DMS153 treated with DMSO at 0.1 percent for 48 hours (cell line): ENCODE results near the gene KLHL1.
"Not testable (repeated sequence)": the region's sequence is repeated elsewhere in the genome, so short reads cannot be mapped to it uniquely, and the experiment has no call there.

Source experiments
- DNase-seq: peaks from one replicate; lab custom pipeline; 2025; ENCODE audit not compliant: unreplicated experiment; lab: John Stamatoyannopoulos, UW

The KLHL1 gene, protein sequence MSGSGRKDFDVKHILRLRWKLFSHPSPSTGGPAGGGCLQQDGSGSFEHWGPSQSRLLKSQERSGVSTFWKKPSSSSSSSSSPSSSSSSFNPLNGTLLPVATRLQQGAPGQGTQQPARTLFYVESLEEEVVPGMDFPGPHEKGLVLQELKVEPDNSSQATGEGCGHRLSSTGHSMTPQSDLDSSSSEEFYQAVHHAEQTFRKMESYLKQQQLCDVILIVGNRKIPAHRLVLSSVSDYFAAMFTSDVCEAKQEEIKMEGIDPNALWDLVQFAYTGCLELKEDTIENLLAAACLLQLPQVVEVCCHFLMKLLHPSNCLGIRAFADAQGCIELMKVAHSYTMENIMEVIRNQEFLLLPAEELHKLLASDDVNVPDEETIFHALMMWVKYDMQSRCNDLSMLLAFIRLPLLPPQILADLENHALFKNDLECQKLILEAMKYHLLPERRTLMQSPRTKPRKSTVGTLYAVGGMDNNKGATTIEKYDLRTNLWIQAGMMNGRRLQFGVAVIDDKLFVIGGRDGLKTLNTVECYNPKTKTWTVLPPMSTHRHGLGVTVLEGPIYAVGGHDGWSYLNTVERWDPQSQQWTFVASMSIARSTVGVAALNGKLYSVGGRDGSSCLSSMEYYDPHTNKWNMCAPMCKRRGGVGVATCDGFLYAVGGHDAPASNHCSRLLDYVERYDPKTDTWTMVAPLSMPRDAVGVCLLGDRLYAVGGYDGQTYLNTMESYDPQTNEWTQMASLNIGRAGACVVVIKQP

DNA sequence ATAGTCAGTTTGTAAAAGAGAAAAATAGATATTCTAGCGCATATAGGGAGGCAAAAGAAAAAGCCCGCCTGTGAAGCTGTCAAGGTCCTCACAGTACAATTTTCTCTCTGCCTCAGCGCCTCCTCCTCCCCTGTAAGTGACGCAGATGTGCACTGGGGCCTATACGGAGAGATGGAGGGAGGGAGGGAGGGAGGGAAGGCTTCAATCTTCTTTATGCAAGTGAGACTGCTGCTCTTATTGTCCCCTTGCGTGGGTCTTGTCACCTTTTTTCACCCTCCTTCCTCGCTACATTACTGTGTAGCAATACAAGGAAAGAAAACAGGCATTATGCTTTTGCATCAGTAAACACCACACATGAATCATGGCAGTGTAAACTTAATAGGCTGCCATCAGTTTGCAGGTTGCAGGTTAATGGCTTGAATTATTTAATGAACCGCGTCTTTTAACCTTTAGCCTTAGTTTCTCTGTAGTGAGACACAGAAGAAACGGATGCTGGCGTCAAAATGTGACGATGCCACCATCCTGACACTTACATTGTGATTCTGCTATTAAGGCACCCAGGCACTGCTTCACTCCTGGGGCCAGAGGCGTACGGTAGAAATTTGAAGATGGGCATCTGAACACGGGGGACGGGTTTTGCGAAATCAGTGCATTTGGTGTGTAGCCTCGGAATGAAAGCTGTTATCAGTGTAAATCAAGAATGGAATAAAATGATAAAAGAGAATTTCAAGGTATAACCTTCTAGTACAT is at the start of gene KLHL1:
KLHL1 (minus strand) TSS at position 97 of the 750 bp plus-strand sequence. CDS start 753 bp downstream, outside the sequence.
- no peak for DNase-seq

DNA sequence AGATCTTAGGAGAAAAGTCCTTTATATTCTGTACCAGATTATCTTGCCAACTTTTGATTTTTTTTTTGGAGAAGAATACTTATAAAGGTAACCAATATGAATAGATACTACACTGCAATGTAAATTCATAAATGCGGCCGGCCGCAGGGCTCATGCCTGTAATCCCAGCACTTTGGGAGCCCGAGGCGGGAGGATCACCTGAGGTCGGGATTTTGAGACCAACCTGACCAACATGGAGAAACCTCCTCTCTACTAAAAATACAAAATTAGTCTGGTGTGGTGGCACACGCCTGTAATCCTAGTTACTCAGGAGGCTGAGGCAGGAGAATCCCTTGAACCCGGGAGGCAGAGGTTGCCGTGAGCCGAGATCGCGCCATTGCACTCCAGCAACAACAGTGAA is 34.4 kb upstream of the KLHL1 start:
- not testable (repeated sequence) for DNase-seq

DNA sequence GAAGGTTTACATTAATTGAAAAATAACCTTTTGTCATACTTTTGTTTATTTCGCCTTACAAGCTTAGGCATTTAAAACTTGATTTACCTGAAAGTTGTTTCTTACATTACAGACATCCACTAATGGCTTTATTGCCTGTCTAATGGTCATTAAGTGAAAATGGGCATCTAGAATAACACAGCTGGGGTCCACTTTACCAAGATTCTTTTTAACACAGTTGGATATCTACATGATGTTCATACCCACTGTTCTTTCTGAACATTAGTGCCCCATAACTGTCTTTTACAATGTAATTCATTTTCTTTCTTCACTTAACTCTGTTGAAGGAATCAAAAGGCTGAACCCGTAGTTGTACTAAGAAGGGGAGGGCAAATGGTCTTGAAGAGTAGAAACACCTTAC is 19.8 kb upstream of the KLHL1 start:
- DNase-seq, result no peak

DNA sequence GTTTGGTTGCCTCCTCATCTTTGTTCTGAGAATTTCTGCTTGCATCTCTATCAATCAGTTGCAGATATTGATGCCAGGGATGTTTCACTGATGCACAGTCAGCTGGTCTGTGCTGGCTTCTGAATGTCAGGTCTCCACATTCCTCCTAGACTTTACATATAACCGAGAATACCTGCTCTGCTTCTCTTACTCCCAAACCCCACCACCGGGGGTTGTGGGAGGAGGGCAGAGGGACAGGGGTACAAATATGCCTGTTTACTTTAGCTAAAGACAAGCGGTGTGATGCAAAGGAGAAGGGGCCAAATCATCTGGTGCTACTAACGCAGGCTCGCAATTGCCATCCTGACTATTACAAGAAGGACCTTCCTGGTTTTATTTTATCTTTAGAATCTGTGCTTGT is 17.4 kb upstream of the KLHL1 start:
- DNase-seq, result no peak

DNA sequence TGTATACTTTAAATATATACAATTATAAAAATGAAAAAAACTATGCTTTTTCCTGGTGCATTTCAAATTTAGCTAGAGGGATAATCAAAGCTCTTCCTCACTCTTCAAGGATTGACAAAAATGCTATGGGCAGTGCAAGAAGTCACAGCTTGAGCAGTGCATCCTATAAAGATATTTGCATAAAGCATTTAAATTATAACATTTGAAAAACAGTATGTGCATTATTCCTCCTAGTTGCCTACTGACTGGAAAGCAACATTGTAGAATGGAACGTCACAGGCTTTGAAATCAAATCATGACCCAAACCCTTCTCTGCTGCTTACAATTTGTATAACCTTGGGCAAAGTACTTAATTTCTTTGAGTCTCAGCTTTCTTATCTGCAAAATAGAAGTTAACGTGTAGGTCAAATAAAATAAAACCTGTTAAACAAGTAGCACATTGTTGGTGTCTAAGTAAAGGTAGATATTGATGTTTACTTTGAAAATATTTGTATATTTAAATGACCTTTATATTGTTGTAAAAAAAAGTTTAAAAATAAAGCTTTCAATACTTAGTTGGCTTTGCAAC is 9.2 kb upstream of the KLHL1 start:
- no peak for DNase-seq

DNA sequence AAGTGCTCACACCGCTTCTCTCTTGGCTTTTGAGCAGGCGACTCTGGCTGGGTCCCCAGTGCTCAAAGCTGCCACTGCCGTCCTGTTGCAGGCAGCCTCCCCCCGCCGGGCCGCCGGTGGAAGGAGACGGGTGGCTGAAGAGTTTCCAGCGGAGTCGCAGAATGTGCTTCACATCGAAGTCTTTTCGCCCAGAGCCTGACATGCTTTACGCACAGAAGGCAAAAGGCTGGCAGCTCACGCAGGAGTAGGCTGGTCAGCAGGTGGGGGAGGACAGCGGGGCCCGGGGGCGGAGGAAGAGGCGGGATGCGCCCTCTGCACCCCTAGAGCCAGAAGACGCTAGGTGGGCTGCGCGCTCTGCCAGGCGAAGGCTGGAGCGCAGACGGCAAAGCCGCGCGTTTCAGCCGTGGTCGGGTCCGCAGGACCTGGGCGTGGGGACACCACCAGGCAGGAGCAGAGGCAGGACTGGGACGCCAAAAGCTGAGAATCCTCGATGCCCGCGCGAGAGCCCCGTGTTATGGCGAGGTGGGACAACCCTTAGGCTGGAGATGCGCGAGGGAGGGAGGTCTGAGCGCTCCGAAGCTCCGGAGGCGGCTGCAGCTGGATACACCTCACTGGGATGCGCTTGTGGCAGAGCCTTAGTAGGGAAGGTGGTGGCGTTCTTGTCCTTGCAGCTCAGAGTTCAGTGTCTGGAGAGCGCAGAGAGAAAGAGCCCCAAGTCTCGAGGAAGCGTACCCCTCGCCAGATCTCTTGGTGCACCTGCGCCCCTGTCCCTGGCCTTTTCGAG is 562 bp downstream of the KLHL1 start, which contains the start of gene ATXN8OS:
ATXN8OS (plus strand) TSS at position 329 of the 784 bp plus-strand sequence.
- no peak for DNase-seq

DNA sequence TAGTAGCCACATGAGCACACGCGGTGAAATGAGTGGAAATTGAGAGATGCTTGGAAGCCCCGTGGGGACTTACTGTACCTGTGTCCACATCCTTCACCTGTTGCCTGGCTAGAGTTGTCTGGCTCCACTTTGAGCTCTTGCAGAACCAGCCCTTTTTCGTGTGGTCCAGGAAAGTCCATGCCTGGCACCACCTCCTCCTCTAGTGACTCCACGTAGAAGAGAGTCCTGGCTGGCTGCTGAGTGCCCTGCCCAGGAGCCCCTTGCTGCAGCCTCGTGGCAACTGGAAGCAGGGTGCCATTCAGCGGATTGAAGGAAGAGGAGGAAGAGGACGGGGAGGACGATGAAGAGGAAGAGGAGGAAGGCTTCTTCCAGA is 1.1 kb downstream of the KLHL1 start:
- no peak for DNase-seq

DNA sequence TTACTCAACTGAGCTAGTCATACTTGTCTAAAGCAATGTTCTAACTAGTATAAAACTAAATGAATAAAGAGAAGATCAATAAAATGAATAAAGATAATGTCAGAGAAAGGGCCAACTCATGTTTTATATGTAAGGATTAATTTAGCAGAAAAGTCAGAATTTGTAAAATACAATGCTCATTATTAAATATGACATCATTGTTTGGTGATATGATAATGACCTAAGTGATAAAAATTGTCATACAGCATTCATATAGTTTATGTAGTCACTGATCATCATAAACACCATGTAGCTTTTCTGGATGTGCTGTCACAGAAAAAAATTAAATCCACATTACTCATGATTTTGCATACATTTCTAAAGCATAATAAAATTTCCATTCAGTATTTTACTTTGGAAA is 3.8 kb downstream of the KLHL1 start:
- no peak for DNase-seq

DNA sequence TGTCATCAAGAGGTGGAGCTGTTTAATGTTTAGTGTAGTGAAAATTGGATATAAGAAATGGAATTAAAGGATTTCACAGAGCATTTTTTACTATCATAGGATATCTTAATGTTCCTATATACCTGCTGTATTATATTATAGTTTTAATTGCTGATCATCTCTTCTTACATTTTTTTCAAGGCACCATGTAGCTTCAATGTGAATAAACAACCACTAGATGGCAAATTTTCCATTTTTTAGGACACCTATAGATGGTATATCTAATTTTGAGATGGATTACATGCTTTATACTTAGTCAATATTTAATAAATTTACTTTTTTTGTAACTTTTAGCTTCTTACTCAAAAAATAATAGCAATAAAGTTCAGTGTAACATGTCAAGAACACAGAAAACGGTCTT is 9.6 kb downstream of the KLHL1 start:
- peak; percentile 24 for DNase-seq

DNA sequence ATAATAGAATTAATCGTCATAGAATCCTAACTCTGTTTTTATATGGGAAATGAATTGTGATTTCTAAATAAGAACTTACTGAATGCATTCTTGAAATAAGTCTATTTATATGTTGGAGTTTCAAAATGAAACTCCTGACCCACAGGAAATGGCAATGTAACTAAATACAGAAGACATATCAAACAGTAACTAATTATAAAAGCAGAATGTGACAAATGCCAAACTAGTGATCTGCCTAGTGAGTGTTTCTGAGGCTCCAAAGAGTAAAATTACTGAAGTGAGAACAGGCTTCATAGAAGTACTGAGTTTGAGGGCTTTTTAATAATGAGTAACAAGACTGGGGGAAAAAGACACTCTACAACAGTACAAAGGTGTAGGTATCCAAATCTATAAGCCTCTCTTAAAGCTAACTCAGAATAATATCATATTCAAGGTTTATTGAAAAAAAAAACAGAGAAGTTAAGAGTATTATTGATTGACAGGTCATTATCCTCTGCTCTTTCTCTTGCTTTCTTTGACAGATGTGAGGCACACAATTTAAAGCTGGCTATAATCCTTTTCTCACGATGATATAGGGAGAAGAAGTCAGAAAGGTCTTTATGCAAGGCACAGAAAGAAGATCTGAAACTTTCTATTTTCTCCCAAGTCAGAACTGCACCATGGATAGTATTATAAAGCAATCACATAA is 18.1 kb downstream of the KLHL1 start:
- DNase-seq, result no peak

DNA sequence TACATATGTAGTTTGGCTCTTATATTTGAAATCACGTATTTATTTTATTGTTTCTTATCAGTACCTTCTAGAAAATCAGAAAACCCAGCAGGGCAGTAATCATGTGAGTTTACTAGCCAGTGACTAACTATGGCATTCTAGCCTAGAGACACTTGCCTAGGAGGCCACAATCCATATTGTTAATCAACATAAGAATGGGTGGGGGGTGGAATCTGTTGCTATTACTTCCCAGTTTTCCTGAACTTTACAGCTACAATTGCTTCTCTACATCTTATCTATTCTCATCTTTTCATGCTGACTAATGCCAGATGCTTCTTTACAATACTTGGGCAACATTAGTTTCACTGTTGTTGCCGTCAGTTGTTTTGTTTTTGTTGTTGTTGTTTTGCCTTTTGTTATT is 19.3 kb downstream of the KLHL1 start:
- no peak for DNase-seq

DNA sequence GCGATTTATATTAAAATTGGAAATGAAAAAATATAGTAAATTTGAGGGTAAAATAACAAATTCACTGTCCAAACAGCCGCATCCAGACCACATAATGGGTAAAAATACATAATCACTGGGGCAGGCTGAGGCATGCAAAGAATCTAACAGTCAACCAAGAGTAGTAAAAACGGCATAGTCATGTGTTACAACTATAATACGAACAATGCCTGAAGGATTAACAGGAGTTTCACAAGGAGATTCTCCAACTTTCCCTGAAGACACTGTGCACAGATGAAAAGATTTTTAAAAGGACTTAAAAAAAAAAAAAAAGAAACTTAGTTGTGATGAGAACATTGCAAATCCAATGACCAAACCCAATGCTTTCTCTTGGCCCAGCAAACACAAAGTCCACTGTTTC is 21.0 kb downstream of the KLHL1 start:
- DNase-seq, result no peak

DNA sequence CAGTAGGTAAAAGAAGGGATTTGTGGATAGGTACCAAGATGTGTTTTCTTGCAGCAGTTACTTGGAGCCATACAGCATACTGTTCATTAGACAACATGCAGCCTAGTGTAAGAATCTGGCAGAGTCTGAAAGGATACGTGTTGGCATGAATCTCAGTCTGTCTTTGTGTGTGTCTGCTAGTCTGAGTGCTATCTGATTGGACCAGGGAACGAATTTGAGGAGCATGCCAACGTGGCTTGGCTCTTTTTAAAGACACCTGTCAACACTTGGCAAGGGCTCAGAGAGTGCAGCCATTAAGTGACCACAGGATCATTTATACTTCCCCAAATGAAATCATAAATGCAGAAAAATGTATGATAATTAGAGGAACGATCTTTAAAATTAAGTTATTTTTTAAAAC is 28.2 kb downstream of the KLHL1 start:
- no peak for DNase-seq

DNA sequence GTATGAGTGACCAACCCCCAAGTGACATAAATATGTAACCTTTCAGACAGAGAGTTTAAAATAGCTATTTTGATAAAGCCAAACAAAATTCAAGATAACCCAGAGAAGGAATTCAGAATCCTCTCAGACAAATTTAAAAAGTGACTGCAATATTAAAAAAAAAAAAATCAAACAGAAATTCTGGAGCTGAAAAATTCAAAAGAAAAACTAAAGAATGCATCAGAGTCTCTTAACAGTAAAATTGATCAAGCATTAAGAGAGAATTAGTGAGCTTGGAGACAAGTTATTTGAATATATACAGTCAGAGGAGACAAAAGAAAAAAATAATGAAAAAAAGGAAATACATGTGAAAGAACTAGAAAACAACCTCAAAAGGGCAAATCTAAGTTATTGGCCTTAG is 53.7 kb downstream of the KLHL1 start:
- no peak for DNase-seq

DNA sequence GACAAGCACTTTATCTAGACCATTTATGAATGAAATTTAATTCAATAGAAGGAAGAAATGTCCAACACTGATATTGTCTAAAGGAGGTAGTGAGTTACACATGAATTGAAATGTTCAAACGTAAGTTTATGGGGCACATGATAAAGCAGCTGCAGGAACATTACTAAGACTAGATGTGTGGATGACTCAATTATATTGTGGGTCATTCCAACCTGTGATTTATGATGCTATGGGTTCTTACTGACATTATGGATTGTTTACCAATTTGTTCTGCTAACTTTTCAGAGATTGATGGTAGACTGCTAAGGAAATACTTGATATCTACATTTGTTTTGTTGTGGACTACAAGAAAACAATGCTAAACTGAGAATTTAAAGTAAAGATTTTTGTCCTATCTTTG is 56.7 kb downstream of the KLHL1 start:
- DNase-seq, result no peak

DNA sequence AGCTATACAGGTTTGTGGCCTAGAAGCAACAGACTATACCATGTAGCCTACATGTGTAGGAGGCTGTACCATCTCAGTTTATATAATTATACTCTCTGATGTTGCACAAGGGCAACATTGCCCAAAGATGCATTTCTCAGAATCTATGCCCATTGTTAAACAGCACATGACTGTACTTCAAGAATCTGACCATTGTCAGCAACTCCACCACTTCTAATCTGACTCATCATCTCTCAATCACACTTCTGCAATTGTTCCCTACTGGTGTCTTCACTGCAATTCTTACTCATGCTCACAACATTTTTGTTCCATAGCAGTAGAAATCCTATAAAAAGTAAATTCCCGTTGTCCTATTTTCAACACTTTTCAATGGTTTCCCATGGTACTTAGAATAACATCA is 64.6 kb downstream of the KLHL1 start:
- DNase-seq, result no peak

DNA sequence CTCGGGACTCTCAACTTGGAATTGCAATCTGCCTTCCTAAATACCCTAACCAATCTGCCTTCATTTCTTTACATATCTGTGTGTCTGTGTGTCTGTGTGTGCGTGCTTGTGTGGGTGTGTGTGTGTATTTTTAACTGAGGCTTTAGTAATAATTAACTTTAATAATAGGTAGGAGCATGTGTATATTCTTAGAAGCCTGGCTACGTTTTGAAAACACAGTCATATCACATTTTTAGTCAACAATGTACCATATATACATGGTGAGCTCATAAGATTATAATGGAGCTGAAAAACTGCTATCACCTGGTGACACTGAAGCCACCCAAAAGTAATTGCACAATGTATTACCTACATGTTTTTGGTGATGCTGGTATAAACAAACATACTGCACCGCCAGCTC is 66.1 kb downstream of the KLHL1 start:
- DNase-seq, result no peak

DNA sequence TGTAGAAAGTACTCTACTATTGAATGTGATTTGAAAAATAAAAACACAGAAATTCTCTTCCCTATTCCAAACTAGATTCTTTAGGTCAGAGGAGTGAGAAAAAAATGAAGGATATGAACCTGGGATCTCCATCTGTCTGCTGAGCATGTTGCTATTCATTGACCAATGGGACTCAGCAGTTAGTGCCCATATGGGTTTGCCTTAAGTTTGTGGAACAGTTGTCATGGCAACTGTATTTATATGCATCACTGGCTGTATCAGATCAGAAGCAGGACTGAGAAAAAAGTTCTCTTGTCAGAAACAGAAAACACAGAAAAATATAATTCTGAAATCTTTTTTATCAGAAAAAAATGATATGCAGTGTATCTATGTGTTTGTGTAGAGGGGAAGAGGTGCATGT is 74.0 kb downstream of the KLHL1 start:
- no peak for DNase-seq

DNA sequence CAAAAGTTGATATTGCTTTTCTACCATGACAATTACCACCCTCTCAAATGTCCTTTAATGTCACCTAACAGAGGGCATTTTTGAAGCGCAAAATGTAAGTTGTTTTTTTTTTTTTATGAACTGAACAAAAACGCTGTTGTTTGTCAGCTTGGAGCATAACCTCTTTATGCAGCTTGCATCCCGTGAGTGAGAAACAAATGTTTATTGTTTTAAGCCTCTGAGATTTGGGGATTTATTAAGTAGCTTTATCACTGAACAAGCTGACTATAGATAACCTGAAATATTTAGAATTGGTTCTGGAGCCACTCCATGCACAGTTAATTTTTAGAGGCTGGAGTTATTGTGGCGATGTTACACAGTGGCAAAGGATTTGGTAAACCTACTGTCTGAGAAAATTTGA is 80.7 kb downstream of the KLHL1 start:
- DNase-seq, result no peak

DNA sequence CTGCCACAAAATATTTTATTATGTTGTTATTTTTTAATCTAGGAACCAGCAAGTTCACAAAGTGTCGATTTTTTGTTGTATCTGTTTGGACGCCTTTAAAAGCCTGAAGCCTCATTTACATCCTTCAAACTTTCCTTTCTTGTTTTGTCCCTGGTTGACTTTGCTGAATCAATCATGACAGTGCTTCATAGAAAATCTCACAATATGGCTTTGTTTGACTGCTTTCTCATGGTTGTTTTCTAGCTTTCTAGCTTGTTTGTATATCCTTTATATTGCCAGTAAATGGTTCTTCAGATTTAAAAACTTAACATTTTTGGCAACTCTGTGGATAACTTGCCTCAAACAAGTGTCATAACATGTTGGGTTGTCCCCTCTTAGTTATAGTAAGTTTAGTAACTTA is 84.7 kb downstream of the KLHL1 start:
- no peak for DNase-seq
